WERI-Rb-1 (cell line): ENCODE results near the gene IFT80.
A peak's percentile ranks its signal among the peaks of the same experiment; 100 is the strongest.

Experiments
- DNase-seq: peaks from one replicate; pipeline ENCODE4 v3.0.0-alpha.2; 2020
- H3K27ac ChIP-seq: fragments of 250-450 bp; sonication (Bioruptor Pico); 2 replicates; pipeline ENCODE4 v1.5.1; 2020; ENCODE audit warnings: mild to moderate bottlenecking, moderate library complexity
- H3K27me3 ChIP-seq: fragments of 250-450 bp; sonication (Bioruptor Pico); 2 replicates; pipeline ENCODE4 v1.5.1; 2021; ENCODE audit warnings: mild to moderate bottlenecking, low read depth, moderate library complexity; ENCODE audit not compliant: insufficient read depth, severe bottlenecking
- H3K36me3 ChIP-seq: fragments of 250-450 bp; sonication (Bioruptor Pico); 2 replicates; pipeline ENCODE4 v1.5.1; 2020; ENCODE audit warnings: mild to moderate bottlenecking, moderate library complexity
- H3K4me3 ChIP-seq: 2 replicates; pipeline ENCODE4 v1.5.1; 2011; ENCODE audit warnings: low read depth, mild to moderate bottlenecking, control low read depth, low read length
- H3K9me3 ChIP-seq: fragments of 250-450 bp; sonication (Bioruptor Pico); 2 replicates; pipeline ENCODE4 v1.5.1; 2021; ENCODE audit warnings: mild to moderate bottlenecking, moderate library complexity; ENCODE audit not compliant: severe bottlenecking
- CTCF ChIP-seq: IDR thresholded peaks from 2 replicates; pipeline ENCODE4 v1.5.1; 2011; ENCODE audit warnings: low read depth, mild to moderate bottlenecking, control low read depth, inconsistent platforms, low read length

The IFT80 gene

GRCh38 chr3:160398820-160399124 is 253 bp downstream of the IFT80 start:
- Histone ChIP-seq H3K9me3 (no peaks in the 10 kb centered on the region), H3K27me3 (no peaks in the 10 kb centered on the region), H3K4me3 (peak overlapping the region; percentile 87), H3K36me3 (peaks cover 39% of the 10 kb centered on the region), H3K27ac (peak overlapping the region; percentile 98)
- TF ChIP-seq CTCF, result no peak
- DNase-seq, result no peak

- Histone ChIP-seq H3K27me3 (no peaks in the 10 kb centered on the region), H3K9me3 (no peaks in the 10 kb centered on the region), H3K4me3 (no peak overlapping the region), H3K27ac (peak overlapping the region; percentile 75), H3K36me3 (peaks cover 8% of the 10 kb centered on the region)
- no peak for TF ChIP-seq CTCF
- peak; percentile 34 for DNase-seq
Measured at GRCh38 chr3:160395297-160395696, 3.7 kb downstream of the IFT80 start.

GRCh38 chr3:160394009-160394392 is 5.0 kb downstream of the IFT80 start:
- no peak overlapping the region for H3K4me3 ChIP-seq
- no peaks in the 10 kb centered on the region for H3K36me3 ChIP-seq
- H3K27me3 ChIP-seq, result no peaks in the 10 kb centered on the region
- TF ChIP-seq CTCF, result no peak
- H3K9me3 ChIP-seq, result no peaks in the 10 kb centered on the region
- DNase-seq, result no peak
- H3K27ac ChIP-seq, result no peak overlapping the region

GRCh38 chr3:160393346-160394008 is 5.5 kb downstream of the IFT80 start:
- no peak overlapping the region for H3K4me3 ChIP-seq
- no peak for DNase-seq
- TF ChIP-seq CTCF, result no peak
- H3K36me3 ChIP-seq, result no peaks in the 10 kb centered on the region
- H3K27me3 ChIP-seq, result no peaks in the 10 kb centered on the region
- no peaks in the 10 kb centered on the region for H3K9me3 ChIP-seq
- no peak overlapping the region for H3K27ac ChIP-seq

GRCh38 chr3:160392798-160393197 is 6.2 kb downstream of the IFT80 start:
- Histone ChIP-seq H3K9me3 (no peaks in the 10 kb centered on the region), H3K27ac (no peak overlapping the region), H3K4me3 (no peak overlapping the region), H3K27me3 (no peaks in the 10 kb centered on the region), H3K36me3 (no peaks in the 10 kb centered on the region)
- TF ChIP-seq CTCF, result no peak
- no peak for DNase-seq

GRCh38 chr3:160390565-160391138 is 8.4 kb downstream of the IFT80 start:
- TF ChIP-seq CTCF, result no peak
- Histone ChIP-seq H3K36me3 (no peaks in the 10 kb centered on the region), H3K9me3 (no peaks in the 10 kb centered on the region), H3K27ac (no peak overlapping the region), H3K27me3 (no peaks in the 10 kb centered on the region), H3K4me3 (no peak overlapping the region)
- DNase-seq, result no peak
